Hepatocyte (in vitro differentiated cells): ENCODE results near the gene CNFN.

Source experiments
- CTCF ChIP-seq: fragments of 200-600 bp; sonication (generic); IDR thresholded peaks from 2 replicates; pipeline ENCODE4 v1.5.1; 2016; ENCODE audit warnings: antibody characterized with exemption, mild to moderate bottlenecking; ENCODE audit not compliant: poor library complexity
- EZH2phosphoT487 ChIP-seq: fragments of 200-600 bp; sonication (generic); IDR thresholded peaks from one replicate; pipeline ENCODE4 v1.6.1; 2018; ENCODE audit warnings: antibody characterized with exemption, mild to moderate bottlenecking, low read depth, moderate library complexity; ENCODE audit not compliant: unreplicated experiment, severe bottlenecking

DNA sequence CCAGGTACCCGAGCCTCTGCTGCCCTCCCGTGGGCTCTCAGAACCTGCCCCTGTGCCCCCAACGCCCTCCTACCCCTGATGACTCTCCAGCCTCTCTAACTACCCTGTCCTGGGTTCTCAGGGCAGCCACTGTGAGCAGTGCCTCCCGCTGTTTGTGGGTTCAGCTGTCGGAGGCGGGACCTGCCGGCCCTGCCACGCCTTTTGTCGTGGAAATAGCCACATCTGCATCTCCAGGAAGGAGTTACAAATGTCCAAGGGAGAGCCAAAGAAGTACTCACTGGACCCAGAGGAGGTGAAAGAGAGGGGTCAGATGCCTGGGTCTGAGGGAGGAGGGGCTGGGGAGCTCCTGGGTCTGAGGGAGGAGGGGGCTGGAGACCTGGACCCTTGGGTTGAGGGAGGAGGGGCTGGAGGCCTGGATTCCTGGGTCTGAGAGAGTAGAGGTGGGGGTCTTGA is 20.0 kb downstream of the CNFN start:
- TF ChIP-seq CTCF (no peak), EZH2phosphoT487 (no peak)
